K562 (cell line): ENCODE data around the gene FRMD4B. TPM values are rescaled to one million over a fixed set of nuclear protein-coding genes. Genes with fewer than 3 reads are reported as not detected.

Source experiments
- ATAC-seq: fragments of 200-7000 bp; cut with Tn5 transposase; 3 replicates; pipeline ENCODE4 v1.9.1; 2020; ENCODE audit warnings: moderate library complexity
- BruUV-seq: library from RNA; stranded (reverse); fragments of 400-500 nt; replicated peaks from 2 replicates; lab custom pipeline; 2021; lab: Mats Ljungman, UMichigan
- CTCF ChIA-PET: fragments of 300-600 bp; formaldehyde crosslinking; extraction: SDS; loops from one replicate; lab custom pipeline; 2021; ENCODE audit warnings: low intra/inter-chr PET ratio; lab: Yijun Ruan, JAX
- POLR2A ChIA-PET: fragments of 300-600, 350-650 bp; sonication (Branson Sonifier 250); formaldehyde crosslinking; extraction: SDS; loops from one replicate; lab custom pipeline; 2021; ENCODE audit warnings: antibody characterized with exemption, inconsistent platforms; lab: Yijun Ruan, JAX
- DNase-seq, 4 experiments: peaks; one replicate each; pipeline versions ENCODE4 v3.0.0 to v3.0.0-alpha.2; 2011 to 2018; ENCODE audit warnings: low spot score in 3 of 4, mixed read lengths in 3 of 4; ENCODE audit errors: extremely low read depth in 1 of 4
- FAIRE-seq: peaks from 2 replicates; lab custom pipeline; 2011; peaks lifted over from hg19 to GRCh38; lab: Jason Lieb, UNC
- H2AFZ ChIP-seq: 2 replicates; pipeline ENCODE4 v1.6.0; 2011; ENCODE audit warnings: low read depth, low read length, control low read depth, inconsistent platforms
- H3K27ac ChIP-seq: fragments of 200-600 bp; 3 replicates; pipeline ENCODE4 v1.8.0; 2011; ENCODE audit warnings: low read depth, mild to moderate bottlenecking, control low read depth, inconsistent platforms, low read length, moderate library complexity, mixed read lengths; ENCODE audit errors: extremely low read depth
- H3K27me3 ChIP-seq, 2 experiments: fragments of 300-600 bp in 1 of 2; 2 replicates in 1 of 2; 3 replicates in 1 of 2; pipeline versions ENCODE4 v1.6.0 to v1.8.0; 2011; ENCODE audit warnings: inconsistent platforms in 2 of 2, low read length in 2 of 2, mild to moderate bottlenecking in 1 of 2, mixed read lengths in 1 of 2, moderate library complexity in 1 of 2; ENCODE audit not compliant: control insufficient read depth in 2 of 2, insufficient read depth in 2 of 2
- H3K36me3 ChIP-seq: fragments of 300-600 bp; 3 replicates; pipeline ENCODE4 v1.8.0; 2011; ENCODE audit warnings: mild to moderate bottlenecking, low read length, inconsistent platforms; ENCODE audit not compliant: control insufficient read depth, insufficient read depth
- H3K4me1 ChIP-seq, 2 experiments: fragments of 200-600 bp in 1 of 2; replicated peaks in 1 of 2; 2 replicates in 1 of 2; 3 replicates in 1 of 2; pipeline versions ENCODE4 v1.5.1 to v1.8.0; 2011; ENCODE audit warnings: inconsistent platforms in 2 of 2, low read length in 2 of 2, mild to moderate bottlenecking in 1 of 2, mixed read lengths in 1 of 2, moderate library complexity in 1 of 2; ENCODE audit not compliant: control insufficient read depth in 2 of 2, insufficient read depth in 2 of 2
- H3K4me2 ChIP-seq: 2 replicates; pipeline ENCODE4 v1.6.1; 2011; ENCODE audit warnings: low read length, control low read depth, inconsistent platforms, mixed read lengths; ENCODE audit not compliant: insufficient read depth
- H3K4me3 ChIP-seq: fragments of 200-600 bp; sonication (generic), shearing (Covaris generic); 2 replicates; pipeline ENCODE4 v1.5.1; 2016; ENCODE audit warnings: control low read depth, inconsistent platforms
- H3K79me2 ChIP-seq: fragments of 200-600 bp; 3 replicates; pipeline ENCODE4 v1.8.0; 2011; ENCODE audit warnings: low read length, inconsistent platforms; ENCODE audit not compliant: control insufficient read depth, insufficient read depth
- H3K9ac ChIP-seq, 2 experiments: 2 replicates each; pipeline versions ENCODE4 v1.6.0 to v1.6.1; 2011; ENCODE audit warnings: low read depth in 2 of 2, low read length in 2 of 2, control low read depth in 1 of 2, inconsistent platforms in 1 of 2, mild to moderate bottlenecking in 1 of 2, mixed read lengths in 1 of 2; ENCODE audit not compliant: insufficient read depth in 1 of 2
- H3K9me1 ChIP-seq: one replicate; pipeline ENCODE4 v1.6.0; 2011; ENCODE audit warnings: inconsistent platforms, mild to moderate bottlenecking, low read length, moderate library complexity; ENCODE audit not compliant: control insufficient read depth, insufficient read depth
- H3K9me3 ChIP-seq: replicated peaks from 2 replicates; pipeline ENCODE4 v1.5.1; 2011; ENCODE audit warnings: low read depth, low read length, inconsistent platforms; ENCODE audit not compliant: control insufficient read depth, insufficient read depth
- H4K20me1 ChIP-seq: replicated peaks from 2 replicates; pipeline ENCODE4 v1.6.1; 2011; ENCODE audit warnings: low read length, inconsistent platforms, mixed read lengths; ENCODE audit not compliant: control insufficient read depth, insufficient read depth
- ATF1 ChIP-seq, 2 experiments: fragments of 450-650 bp in 1 of 2; IDR thresholded peaks; 2 replicates each; pipeline ENCODE4 v1.6.1; 2016; ENCODE audit warnings: missing compliant biosample characterization in 1 of 2, missing genetic modification characterization in 1 of 2
- C11orf30 ChIP-seq: fragments of 450-650 bp; IDR thresholded peaks from 2 replicates; pipeline ENCODE4 v1.6.1; 2016; ENCODE audit warnings: low read depth, mild to moderate bottlenecking
- GABPB1 ChIP-seq: sonication (generic); formaldehyde crosslinking; IDR thresholded peaks from 2 replicates; pipeline ENCODE4 v1.8.0; 2022; ENCODE audit warnings: mild to moderate bottlenecking, missing genetic modification reagents
- HDAC3 ChIP-seq: fragments of 450-650 bp; IDR thresholded peaks from 2 replicates; pipeline ENCODE4 v1.6.1; 2018; ENCODE audit warnings: borderline replicate concordance, mild to moderate bottlenecking, moderate library complexity; ENCODE audit not compliant: partially characterized antibody
- HMGN3 ChIP-seq: IDR thresholded peaks from 2 replicates; pipeline ENCODE4 v1.6.1; 2011; ENCODE audit warnings: borderline replicate concordance, low read depth, mild to moderate bottlenecking, mixed read lengths, low read length; ENCODE audit not compliant: insufficient read length; ENCODE audit errors: extremely low read depth
- LCOR ChIP-seq: sonication (generic); formaldehyde crosslinking; IDR thresholded peaks from 2 replicates; pipeline ENCODE4 v1.8.0; 2022; ENCODE audit warnings: mild to moderate bottlenecking, missing genetic modification reagents
- MEF2A ChIP-seq: IDR thresholded peaks from 2 replicates; pipeline ENCODE4 v1.6.1; 2011; ENCODE audit warnings: low read depth, mild to moderate bottlenecking, low read length, moderate library complexity; ENCODE audit not compliant: control insufficient read depth
- MTA2 ChIP-seq: fragments of 450-650 bp; IDR thresholded peaks from 2 replicates; pipeline ENCODE4 v1.6.1; 2016; ENCODE audit warnings: low read depth
- SNIP1 ChIP-seq: fragments of 450-650 bp; IDR thresholded peaks from 2 replicates; pipeline ENCODE4 v1.7.1; 2017; ENCODE audit warnings: low read depth, mild to moderate bottlenecking
- SRSF7 ChIP-seq: fragments of 200-400 bp; formaldehyde crosslinking; optimal IDR thresholded peaks from 2 replicates; pipeline ENCODE3; 2017; ENCODE audit warnings: mild to moderate bottlenecking, low read depth, low read length
- TFAM ChIP-seq: fragments of 250-450 bp; sonication (Bioruptor Pico); conservative IDR thresholded peaks from 2 replicates; pipeline ENCODE4 v1.5.0; 2021; ENCODE audit warnings: mild to moderate bottlenecking, moderate library complexity
- THRB ChIP-seq: fragments of 450-650 bp; formaldehyde crosslinking; conservative IDR thresholded peaks from 2 replicates; pipeline ENCODE4 v1.4.0; 2022; ENCODE audit warnings: mild to moderate bottlenecking, missing genetic modification characterization
- ZFPM2 ChIP-seq: fragments of 250-450 bp; sonication (Bioruptor Pico); IDR thresholded peaks from 2 replicates; pipeline ENCODE4 v1.5.1; 2022; ENCODE audit warnings: mild to moderate bottlenecking
- ZNF282 ChIP-seq: sonication (generic); formaldehyde crosslinking; IDR thresholded peaks from 2 replicates; pipeline ENCODE4 v1.8.1; 2023; ENCODE audit warnings: missing genetic modification reagents
- ZNF3 ChIP-seq: fragments of 250-450 bp; sonication (Bioruptor Pico); IDR thresholded peaks from 2 replicates; pipeline ENCODE4 v1.5.0; 2021; ENCODE audit warnings: mild to moderate bottlenecking, moderate library complexity
- ZNF354B ChIP-seq: fragments of 250-450 bp; sonication (Bioruptor Pico); IDR thresholded peaks from 2 replicates; pipeline ENCODE4 v1.4.0; 2020
- ZNF707 ChIP-seq: fragments of 250-450 bp; sonication (Bioruptor Pico); conservative IDR thresholded peaks from 2 replicates; pipeline ENCODE4 v1.8.0; 2022; ENCODE audit warnings: inconsistent platforms, mild to moderate bottlenecking, moderate library complexity
- WGBS: fragments of 100-300 bp; shearing (Covaris generic); methylation state at CpG from one replicate; pipeline ENCODE4 v1.1.6; 2016; ENCODE audit warnings: low coverage, mixed read lengths; ENCODE audit not compliant: insufficient coverage; ENCODE audit errors: missing lambda C conversion rate; 5-methylcytosine and 5-hydroxymethylcytosine counted together
- in situ Hi-C: fragments of 300-500 bp; cut with MboI; formaldehyde crosslinking; loops from 4 replicates; pipeline ENCODE4 v1.15.0; 2018; ENCODE audit warnings: inconsistent platforms, mixed read lengths
- intact Hi-C: fragments of 100-400 bp; cut with micrococcal nuclease; formaldehyde crosslinking; loops from 2 replicates; pipeline ENCODE4 v1.14.2; 2022
- polyA plus RNA-seq, 8 experiments: library from polyadenylated mRNA; depleted of rRNA in 4 of 8; stranded (reverse) in 5 of 8; unstranded in 3 of 8; fragments of >200 nt; fragmentation: Nextera tagmentation in 2 of 8; fragmentation: Illumina TruSeq in 1 of 8; extraction: Ambion mirVana in 2 of 8; extraction: Trizol in 1 of 8; gene quantifications; 2 replicates each; pipeline versions ENCODE4 v1.2.1 to v1.2.3, GENCODE V29; 2011 to 2014; ENCODE audit warnings: inconsistent platforms in 1 of 8, missing spikeins in 1 of 8
- total RNA-seq, 7 experiments: library from RNA; depleted of rRNA in 6 of 7; stranded (reverse); fragments of >200 nt in 6 of 7; fragmentation: Illumina TruSeq in 2 of 7; extraction: Trizol in 2 of 7; gene quantifications; 2 replicates each; pipeline versions ENCODE4 v1.2.1 to v1.2.3, GENCODE V29; 2011 to 2021; ENCODE audit warnings: low replicate concordance in 1 of 7
- TF ChIP-seq, protein P1 (sequence below): sonication (generic); formaldehyde crosslinking; IDR thresholded peaks from 2 replicates; pipeline ENCODE4 v1.8.0; 2022; ENCODE audit warnings: missing genetic modification reagents, mild to moderate bottlenecking, borderline replicate concordance

Gene FRMD4B
- total and polyA plus RNA-seq, 9 of the 15 experiments (the other 6 are each of a cell fraction or from before 2014, with no cell fraction given) = 0.03 to 0.09 (median 0.04) TPM; not detected in 3

DNA sequence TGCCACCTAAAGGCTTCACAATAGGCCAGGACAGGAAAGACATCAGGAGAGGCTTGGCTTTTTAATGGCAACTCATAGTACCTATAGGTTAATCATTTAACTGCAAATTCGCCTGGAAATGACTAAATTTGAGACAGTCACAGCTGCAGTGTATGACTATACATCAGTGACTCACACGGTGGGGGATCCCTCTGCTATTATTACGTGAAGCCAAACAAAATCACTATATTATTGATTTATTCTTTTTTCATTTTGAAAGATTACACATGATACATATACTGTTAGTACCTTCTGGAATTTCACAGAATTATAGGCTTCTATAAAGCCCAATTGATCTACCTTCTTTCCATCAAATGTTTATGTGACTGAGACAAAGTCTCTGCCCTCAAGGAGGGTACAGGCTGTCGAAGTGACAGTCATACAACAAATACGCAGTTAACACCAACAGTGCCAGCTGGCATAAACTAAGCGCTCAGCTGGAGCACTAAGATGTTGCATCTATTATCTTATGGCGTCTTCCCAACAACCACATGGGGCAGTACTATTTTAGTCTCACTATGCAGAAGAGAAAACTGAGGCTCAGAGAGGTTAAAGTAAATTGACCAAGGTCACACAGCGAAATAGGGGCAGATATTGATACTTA, 181.5 kb downstream of the FRMD4B start:
- H3K27ac ChIP-seq = no peak overlapping the region
- ChIA-PET CTCF (no interaction called here), POLR2A (no interaction called here)
- H3K79me2 ChIP-seq = no peaks in the 10 kb centered on the region
- H3K36me3 ChIP-seq = no peaks in the 10 kb centered on the region
- no peaks in the 10 kb centered on the region for H3K9me1 ChIP-seq
- DNase-seq (no peak), FAIRE-seq (no peak), ATAC-seq (no peak)
- no peaks in the 10 kb centered on the region for H3K9me3 ChIP-seq
- peaks cover 0 to 5% of the 10 kb centered on the region in 2 experiments; a peak in 3 of 5 replicates for H3K27me3 ChIP-seq
- 0% methylated on average over 8 of the region's 8 CpGs for WGBS
- TF ChIP-seq ZFPM2 (no peak), LCOR (CRISPR knock-in tag) (no peak), ZNF3 (CRISPR knock-in tag) (no peak), ZNF282 (no peak), THRB (CRISPR knock-in tag) (no peak), MEF2A (no peak), HMGN3 (no peak), SNIP1 (no peak), TFAM (CRISPR knock-in tag) (no peak), ZNF354B (CRISPR knock-in tag) (no peak), SRSF7 (no peak), HDAC3 (no peak), ATF1 (CRISPR knock-in tag; IDR thresholded peaks at IDR 0.05) (no peak), ATF1 (tag; IDR thresholded peaks at IDR 0.05) (no peak), MTA2 (no peak), C11orf30 (no peak), ZNF707 (CRISPR knock-in tag) (no peak), GABPB1 (CRISPR knock-in tag) (no peak)
- TF ChIP-seq, protein P1, sequence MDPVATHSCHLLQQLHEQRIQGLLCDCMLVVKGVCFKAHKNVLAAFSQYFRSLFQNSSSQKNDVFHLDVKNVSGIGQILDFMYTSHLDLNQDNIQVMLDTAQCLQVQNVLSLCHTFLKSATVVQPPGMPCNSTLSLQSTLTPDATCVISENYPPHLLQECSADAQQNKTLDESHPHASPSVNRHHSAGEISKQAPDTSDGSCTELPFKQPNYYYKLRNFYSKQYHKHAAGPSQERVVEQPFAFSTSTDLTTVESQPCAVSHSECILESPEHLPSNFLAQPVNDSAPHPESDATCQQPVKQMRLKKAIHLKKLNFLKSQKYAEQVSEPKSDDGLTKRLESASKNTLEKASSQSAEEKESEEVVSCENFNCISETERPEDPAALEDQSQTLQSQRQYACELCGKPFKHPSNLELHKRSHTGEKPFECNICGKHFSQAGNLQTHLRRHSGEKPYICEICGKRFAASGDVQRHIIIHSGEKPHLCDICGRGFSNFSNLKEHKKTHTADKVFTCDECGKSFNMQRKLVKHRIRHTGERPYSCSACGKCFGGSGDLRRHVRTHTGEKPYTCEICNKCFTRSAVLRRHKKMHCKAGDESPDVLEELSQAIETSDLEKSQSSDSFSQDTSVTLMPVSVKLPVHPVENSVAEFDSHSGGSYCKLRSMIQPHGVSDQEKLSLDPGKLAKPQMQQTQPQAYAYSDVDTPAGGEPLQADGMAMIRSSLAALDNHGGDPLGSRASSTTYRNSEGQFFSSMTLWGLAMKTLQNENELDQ (CRISPR knock-in tag) = no peak
- H2AFZ ChIP-seq = no peak overlapping the region
- no peak overlapping the region for H3K9ac ChIP-seq
- in situ Hi-C loops = no loop called here
- no TSS peak for BruUV-seq
- intact Hi-C loops = no loop called here
- H4K20me1 ChIP-seq = no peaks in the 10 kb centered on the region
- no peak overlapping the region for H3K4me3 ChIP-seq
- H3K4me1 ChIP-seq = no peaks in the 10 kb centered on the region
- H3K4me2 ChIP-seq = no peak overlapping the region
